Fibroblast of lung (primary cell): ENCODE data around the gene CLMP.

Source experiments
- EZH2 ChIP-seq: IDR thresholded peaks from 2 replicates; pipeline ENCODE4 v1.5.1; 2012; ENCODE audit warnings: low read length, control low read depth, mild to moderate bottlenecking; ENCODE audit errors: missing control alignments
- TF ChIP-seq, protein P1 (sequence below), 2 donors: IDR thresholded peaks in 1 of 2; conservative IDR thresholded peaks in 1 of 2; 1 replicate in 1 of 2; 2 replicates in 1 of 2; pipeline ENCODE4 v1.5.1; 2011 to 2012; ENCODE audit warnings: low read length in 2 of 2, control low read depth in 1 of 2, inconsistent platforms in 1 of 2, low read depth in 1 of 2, mild to moderate bottlenecking in 1 of 2

GRCh38 chr11:123219066-123219690 is 24.1 kb upstream of the CLMP start:
- TF ChIP-seq, protein P1, sequence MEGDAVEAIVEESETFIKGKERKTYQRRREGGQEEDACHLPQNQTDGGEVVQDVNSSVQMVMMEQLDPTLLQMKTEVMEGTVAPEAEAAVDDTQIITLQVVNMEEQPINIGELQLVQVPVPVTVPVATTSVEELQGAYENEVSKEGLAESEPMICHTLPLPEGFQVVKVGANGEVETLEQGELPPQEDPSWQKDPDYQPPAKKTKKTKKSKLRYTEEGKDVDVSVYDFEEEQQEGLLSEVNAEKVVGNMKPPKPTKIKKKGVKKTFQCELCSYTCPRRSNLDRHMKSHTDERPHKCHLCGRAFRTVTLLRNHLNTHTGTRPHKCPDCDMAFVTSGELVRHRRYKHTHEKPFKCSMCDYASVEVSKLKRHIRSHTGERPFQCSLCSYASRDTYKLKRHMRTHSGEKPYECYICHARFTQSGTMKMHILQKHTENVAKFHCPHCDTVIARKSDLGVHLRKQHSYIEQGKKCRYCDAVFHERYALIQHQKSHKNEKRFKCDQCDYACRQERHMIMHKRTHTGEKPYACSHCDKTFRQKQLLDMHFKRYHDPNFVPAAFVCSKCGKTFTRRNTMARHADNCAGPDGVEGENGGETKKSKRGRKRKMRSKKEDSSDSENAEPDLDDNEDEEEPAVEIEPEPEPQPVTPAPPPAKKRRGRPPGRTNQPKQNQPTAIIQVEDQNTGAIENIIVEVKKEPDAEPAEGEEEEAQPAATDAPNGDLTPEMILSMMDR (conservative IDR thresholded peaks at IDR 0.05 in 1 of 2, IDR thresholded peaks at IDR 0.05 in 1 of 2; ENCODE audit: low read depth in 1 of 2, low read length in 2 of 2) = no peak
- no peak for TF ChIP-seq EZH2
